Stimulated activated CD4-positive, alpha-beta T cell treated with anti-CD3 and anti-CD28 coated beads, Interleukin-1b, Interleukin-23, amount 100 ng/mL, for 48 hours (primary cell): ENCODE measurements around the gene MCL1.
A peak's percentile ranks its signal among the peaks of the same experiment; 100 is the strongest.
"Not testable (repeated sequence)": the region's sequence is repeated elsewhere in the genome, so short reads cannot be mapped to it uniquely, and the experiment has no call there.

Source experiments
- DNase-seq: peaks from one replicate; pipeline ENCODE4 v3.0.0-alpha.2; 2020

The MCL1 gene

DNA sequence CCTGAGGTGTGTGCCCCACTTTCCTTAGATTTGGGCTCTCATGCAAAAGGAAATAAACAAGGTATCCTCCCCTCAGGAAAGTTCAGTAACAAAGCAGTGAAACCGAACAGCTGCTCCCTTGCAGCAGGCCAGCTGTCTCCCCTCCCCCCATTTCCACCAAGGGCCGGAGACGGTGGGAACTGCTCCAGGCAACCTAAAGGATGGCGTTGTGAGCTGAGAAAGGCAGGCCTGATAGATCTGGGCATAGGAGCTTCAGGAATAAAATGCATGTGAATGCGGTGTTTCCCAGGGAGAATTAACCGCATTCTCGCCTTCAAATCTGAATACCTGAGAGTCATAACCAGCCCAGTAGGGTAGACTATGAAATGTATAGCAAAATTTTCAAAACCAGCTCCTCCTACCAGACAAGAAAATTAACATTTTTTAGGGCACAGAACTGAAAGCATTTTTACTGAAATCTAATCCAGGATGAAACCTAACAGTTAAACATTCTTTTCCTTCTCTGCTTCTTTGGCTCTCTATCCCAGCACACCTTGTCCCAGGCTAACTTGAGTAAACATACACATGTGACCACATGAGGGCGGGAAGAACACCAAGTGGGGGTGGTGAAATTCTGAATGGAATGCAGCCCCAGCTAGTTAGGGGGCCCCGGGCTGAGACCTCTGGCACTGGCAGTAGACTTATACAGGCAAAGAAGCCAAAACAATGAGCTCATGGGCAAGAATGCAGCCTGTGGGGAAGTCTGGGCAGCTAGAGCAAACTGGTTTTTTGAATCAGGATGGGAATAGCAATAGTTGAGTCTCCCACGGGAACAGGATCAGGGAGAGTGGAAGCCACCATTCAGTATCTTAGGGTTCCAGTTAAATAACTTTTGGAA, 11.5 kb downstream of the MCL1 start:
- peak; percentile 63 for DNase-seq

DNA sequence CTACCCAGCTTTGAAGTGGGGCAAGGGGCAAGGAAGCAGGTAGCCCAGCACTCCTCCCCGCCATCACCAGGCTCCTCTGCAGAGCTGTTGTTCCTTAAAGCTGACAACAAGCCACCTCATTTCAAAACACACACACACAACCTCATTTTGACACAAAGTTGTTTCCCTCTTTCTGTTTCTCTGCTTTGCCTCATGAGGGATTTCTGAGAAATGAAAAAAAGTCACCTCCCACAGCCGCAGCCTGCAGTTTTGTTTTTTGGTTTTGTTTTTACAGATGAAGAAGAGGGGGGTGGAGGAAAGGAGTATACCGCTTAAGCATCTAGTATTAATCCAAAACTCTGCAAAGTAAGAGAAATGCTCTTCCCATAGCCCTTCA, 12.1 kb downstream of the MCL1 start:
- peak; percentile 74 for DNase-seq

DNA sequence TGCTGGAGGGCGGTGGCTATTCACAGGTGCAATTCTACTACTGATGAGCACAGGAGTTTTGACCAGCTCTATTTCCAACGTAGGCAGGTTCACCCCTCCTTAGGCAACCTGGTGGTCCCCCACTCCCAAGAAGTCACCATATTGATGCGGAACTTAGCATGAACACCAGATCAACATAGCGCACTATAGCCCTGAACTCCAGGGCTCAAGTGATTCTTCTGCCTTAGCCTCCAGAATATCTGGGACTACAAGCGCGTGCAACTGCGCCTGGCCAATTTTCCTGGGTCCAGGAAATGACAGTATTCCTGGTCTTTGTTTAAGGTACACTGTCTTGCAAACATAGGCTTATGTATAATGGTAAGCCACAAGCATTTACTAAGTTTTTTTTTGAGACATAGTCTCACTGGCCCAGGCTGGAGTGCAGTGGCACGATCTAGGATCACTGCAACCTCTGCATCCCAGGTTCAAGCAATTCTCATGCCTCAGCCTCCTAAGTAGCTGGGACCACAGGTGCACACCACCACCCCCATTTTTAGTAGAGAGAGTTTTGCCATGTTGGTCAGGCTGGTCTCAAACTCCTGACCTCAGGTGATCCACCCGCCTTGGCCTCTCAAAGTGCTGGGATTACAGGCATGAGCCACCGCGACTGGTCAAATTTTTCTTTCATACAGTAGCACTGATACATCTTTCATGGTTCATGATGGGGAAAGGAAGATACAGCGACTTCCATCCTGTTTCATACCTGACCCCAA, 12.6 kb downstream of the MCL1 start:
- DNase-seq: no peak

DNA sequence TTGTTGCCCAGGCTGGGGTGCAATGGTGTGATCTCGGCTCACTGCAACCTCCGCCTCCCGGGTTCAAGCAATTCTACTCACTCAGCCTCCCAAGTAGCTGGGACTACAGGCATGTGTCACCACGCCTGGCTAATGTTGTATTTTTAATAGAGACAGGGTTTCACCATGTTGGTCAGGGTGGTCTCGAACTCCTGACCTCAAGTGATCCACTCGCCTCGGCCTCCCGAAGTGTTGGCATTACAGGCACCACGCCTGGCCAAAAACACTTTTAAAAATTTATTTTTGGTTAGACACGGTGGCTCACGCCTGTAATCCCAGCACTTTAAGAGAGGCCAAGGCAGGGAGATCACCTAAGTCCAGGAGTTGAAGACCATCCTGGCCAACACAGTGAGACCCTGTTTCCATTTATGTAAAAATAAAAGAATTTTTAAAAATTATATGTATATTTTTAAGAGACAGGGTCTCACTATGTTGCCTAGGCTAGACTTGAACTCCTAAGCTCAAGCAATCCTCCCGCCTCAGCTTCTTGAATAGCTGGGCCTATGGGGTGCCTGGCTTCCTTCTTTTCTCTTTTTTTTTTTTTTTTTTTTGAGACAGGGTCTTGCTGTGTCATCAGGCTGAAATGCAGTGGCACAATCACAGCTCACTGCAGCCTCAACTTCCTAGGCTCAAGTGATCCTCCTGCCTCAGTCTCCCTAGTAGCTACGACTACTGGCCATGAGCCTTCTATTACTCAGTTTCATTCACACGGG, 14.0 kb downstream of the MCL1 start:
- not testable (repeated sequence) for DNase-seq

DNA sequence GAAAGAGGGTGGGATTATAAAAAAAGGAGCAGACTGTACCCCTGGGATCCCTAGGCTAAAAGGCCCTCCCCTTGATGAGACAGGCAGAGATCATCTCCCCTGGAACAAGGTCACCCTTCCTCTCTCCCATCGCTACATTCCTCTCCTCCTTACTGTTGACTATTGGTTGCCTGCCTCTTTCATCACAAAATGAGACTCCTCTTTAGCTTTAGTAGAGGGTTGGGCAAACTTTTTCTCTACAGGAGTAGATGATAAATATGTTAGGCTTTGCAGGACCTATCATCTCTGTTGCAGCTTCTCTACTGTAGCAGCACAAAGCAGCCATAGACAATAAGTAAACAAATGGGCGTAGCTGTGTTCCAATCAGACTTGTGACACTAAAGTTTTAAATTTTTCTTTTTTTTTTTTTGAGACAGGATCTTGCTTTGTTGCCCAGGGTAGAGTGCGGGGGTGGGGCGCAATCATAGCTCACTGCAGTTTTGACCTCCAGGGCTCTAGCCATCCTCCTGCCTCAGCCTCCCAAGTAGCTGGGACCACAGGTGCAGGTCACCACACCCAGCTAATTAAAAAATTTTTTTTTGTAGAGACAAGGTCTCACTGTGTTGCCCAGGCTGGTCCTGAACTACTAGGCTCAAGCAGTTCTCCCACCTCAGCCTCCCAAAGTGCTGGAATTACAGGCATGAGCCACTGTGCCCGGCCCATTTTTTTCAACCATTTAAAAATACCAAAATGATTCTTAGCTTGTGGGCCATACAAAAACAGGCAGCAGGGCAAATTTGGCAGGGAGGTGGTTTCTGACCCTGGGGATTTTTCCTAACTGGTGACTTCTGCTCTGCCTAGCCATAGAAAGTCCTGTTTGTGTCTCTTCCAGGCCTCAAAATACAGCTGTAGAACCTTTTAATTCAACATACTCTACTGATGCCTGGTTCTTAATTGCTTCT, 15.1 kb downstream of the MCL1 start:
- no peak for DNase-seq

DNA sequence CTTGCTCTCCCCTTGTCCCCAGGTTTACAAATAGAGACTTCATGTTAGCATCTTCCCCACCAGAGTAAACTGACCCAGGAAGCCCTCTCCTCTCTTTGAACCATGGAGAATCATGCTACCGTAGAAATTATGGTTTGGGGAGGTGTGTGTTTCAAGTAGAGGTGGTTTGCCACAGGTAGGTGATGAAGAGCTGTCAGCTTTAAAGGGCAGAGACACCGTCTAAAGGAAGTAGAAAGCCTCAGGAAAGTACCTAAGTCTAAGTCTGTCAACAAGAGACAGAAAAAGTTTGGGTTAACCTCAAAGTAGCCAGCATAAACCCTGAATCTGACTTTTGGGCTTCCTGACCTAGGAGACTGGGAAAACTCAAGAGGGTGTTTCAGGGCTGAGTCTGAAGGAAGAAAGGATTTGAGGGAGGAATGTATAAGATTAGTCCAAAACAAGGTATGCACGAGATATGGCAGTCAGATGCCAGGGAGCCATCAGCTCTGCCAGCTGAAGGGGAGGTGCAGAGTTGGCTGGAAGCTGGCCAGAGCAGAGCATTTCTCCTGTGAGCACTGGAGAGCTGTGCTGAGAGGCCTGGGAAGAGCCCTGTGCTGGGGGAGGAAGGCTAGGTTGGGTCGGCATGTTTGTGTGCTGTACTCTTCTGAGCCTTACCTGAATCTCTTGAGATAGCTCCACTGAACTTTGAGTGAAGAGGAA, 15.9 kb downstream of the MCL1 start:
- DNase-seq: no peak

DNA sequence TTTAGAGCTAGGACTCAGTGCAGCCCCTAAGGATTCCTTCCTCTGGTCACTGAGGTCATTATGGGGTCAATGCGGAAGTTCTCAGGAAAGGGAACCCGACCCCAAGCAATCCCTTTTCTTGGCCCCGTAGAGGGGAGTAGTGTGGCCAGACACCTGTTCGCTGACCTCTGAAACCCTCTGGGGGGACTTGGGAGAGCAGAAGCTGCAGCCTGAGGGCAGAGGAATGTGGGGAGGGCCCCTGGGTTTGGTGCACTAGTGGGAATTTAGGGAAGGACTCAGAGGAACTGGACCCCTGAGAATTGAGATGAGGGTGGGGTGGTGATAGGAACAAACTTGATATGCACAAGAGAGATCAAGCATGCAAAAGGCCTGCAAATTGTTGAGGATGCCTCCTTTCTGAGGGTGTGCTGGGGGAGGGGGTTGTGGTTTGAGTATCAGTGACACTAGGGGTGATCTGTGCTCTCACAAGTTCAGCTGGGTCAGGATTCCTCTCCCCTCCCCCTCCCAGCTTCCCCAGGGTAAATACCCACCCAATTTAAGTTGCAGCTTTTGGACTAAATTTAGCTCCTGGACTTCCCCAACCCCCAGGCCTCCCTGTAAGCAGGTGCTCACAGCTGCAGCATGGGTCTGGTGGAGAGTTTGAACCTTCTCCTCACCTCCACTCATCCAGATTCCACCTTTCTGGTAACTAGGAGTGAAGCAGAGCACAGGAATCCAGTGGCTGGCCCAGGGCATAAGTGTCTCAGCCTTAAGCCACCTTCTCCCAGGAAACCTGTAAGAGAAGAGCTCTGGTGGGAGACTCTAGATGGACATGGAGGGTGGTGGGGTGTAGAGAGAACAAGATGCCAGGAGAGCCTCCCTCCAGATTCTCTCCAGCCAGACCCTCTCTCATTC, 16.7 kb downstream of the MCL1 start:
- DNase-seq: peak; percentile 89

DNA sequence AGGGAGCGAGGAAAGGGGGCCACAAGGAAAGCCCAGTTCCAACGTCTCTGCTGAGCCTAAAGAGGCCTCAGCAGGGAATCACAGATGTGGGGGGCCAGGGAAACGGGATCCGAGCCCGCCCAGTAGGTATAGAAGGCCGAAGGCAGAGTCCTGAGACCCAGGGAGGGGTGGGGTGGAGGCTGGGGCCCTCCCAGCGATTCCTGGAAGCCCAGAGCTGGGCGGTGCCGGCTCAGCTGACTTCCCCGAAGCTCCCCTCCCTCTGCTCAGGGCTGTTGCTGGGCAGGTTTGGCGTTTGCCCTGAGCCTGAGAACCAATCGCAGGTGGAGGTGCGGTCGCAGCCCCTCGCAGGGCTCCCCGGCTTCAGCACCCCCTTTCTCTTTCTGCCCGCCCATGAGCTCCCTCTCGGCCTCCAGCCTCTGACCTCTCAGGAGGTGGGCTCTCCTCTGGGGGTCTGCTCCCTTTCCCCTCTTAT, 17.4 kb downstream of the MCL1 start:
- DNase-seq: peak; percentile 93

DNA sequence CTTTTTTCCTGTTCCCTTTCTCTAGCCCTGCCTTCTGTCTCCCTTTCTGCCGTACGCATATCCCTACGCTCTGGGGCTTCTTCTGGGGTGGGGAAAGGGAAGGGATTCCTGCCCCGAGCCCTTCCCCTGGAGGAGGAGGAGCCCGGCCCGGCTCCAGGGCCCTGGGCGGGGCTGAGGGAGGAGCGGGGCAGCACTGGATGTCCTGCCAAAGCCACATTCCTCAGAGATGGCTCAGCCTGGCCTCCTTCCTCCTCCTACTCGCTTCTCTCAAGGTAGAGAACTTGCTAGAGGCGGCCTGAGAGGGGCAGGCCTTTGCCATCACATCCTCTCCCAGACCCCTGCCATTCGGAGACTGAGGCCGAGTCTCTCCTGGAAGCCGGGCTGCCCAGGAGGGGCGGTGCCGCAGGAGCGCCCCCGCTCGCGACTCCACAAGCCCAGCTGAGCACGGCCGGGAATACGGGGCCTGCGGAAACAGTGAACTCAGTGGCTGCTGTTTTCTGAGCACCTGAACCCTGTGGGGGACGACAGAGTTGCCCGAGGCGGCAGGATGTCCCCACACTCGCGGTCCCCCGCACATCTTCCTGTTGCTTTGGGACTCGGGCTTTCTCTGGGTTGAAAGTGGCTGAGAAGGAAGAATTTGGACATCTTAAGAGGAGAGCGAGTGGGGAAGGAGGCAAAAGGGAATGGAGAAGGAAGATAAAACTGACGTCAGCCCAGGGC, 18.0 kb downstream of the MCL1 start:
- peak; percentile 72 for DNase-seq

DNA sequence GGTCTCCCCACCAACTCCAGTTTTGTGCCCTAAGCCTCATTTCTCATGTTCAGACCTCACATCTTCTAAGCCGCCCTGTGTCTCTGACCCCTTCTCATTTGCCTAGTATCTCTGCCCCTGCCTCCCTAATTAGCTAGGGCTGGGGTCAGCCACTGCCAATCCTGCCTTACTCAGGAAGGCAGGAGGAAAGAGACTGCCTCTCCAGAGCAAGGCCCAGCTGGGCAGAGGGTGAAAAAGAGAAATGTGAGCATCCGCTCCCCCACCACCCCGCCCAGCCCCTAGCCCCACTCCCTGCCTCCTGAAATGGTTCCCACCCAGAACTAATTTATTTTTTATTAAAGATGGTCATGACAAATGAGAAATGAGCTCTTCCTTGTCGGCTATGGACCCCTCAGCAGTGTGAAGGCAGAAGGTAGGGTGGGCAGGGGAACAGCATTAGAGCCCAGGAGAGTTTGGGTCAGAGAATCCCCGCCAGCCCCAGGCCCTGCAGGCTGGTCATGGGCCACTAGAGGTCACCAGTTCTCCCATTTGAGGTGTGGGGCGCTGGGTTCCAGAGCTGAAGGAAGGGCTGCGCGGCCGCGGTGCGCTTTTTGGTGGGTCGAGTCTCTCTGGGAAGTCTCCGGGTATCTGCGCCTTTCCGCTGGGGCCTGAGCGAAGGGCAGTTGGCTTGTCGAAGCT, 18.7 kb downstream of the MCL1 start:
- peak; percentile 87 for DNase-seq

DNA sequence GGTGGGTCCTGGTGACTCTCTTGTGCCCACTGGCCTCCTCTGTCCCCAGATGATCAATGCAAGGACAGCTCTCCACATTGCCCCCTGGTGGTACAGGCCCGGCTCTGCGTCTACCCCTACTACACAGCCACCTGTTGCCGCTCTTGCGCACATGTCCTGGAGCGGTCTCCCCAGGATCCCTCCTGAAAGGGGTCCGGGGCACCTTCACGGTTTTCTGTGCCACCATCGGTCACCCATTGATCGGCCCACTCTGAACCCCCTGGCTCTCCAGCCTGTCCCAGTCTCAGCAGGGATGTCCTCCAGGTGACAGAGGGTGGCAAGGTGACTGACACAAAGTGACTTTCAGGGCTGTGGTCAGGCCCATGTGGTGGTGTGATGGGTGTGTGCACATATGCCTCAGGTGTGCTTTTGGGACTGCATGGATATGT, 19.4 kb downstream of the MCL1 start:
- DNase-seq: peak; percentile 73

DNA sequence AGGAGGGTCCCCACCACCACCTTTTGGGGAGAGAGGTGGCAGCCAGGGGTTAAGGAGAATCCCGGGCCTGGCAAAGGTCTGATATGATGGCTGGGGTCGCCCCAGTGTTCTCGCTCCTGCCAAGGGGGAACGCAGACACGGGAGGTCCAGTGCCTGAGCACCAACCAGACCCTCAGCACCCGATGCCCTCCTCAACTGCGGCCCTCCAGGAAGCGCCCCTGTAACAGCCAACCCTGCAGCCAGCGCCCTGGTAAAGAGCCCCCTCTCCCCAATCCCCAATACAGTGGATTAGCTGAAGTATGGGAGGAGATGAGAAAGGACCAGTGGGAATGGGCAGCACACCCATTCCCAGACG, 19.8 kb downstream of the MCL1 start:
- DNase-seq: no peak

DNA sequence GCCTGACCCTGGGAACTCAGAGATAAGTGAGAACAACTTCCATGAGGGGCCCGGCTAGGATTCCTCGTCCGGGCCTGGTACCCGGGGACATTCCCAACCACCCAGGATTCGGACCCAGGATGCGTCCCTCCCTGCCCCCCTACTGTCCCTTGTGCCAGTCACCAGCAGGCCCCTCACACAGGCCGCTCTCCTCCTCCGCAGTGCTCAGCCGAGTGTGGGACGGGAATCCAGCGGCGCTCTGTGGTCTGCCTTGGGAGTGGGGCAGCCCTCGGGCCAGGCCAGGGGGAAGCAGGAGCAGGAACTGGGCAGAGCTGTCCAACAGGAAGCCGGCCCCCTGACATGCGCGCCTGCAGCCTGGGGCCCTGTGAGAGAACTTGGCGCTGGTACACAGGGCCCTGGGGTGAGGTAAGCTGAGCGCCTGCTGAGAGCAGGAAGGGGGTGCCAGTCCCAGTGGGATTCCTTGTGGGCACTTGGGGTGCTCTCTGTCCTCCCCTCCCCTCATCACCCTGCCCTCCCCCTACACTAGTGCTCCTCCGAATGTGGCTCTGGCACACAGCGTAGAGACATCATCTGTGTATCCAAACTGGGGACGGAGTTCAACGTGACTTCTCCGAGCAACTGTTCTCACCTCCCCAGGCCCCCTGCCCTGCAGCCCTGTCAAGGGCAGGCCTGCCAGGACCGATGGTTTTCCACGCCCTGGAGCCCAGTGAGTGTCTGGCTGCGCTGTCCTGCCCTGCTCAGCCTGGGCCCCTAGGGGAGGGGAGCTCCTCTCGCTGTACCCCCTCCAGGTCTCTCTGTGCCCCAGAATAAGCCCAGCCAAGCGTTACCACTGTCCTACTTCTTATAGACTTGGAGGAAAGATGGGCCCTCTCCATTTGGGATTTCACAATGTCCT, 20.4 kb downstream of the MCL1 start:
- DNase-seq: no peak

DNA sequence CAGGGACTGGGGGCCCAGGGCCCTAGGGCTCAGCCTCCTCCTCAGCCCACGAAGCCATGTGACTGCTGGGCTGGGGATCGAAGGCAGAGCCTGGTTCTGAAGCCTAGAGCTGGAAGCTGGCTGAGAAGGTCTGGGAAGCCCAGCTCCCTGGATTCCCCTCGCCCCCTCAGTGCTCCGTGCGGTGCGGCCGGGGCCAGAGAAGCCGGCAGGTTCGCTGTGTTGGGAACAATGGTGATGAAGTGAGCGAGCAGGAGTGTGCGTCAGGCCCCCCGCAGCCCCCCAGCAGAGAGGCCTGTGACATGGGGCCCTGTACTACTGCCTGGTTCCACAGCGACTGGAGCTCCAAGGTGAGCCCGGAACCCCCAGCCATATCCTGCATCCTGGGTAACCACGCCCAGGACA, 21.1 kb downstream of the MCL1 start:
- DNase-seq: no peak

DNA sequence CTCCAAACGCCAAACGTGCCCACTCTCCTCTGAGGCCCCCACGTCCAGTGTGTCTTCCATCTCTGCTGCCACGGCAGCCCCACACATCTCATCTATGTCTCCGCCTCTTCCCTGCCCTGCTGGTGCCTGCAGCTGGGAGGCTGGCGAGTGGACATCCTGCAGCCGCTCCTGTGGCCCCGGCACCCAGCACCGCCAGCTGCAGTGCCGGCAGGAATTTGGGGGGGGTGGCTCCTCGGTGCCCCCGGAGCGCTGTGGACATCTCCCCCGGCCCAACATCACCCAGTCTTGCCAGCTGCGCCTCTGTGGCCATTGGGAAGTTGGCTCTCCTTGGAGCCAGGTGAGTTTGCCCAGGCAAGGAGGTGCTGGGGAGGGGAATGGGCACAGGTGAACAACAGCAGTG, 21.6 kb downstream of the MCL1 start:
- DNase-seq: no peak

DNA sequence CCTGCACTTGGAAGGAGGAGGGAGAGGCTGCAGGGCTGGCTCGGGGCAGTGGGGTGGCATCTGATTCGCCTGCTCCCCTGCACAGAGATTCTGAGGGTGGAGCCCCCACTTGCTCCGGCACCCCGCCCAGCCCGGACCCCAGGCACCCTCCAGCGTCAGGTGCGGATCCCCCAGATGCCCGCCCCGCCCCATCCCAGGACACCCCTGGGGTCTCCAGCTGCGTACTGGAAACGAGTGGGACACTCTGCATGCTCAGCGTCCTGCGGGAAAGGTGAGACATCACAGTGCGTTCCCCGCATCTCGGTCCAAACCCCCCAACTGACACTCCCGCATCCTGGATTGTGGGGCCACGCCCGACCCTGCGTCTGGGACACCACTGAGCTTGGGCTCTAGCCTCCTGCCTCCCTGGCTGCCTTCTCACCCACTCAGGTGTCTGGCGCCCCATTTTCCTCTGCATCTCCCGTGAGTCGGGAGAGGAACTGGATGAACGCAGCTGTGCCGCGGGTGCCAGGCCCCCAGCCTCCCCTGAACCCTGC, 22.3 kb downstream of the MCL1 start:
- no peak for DNase-seq

DNA sequence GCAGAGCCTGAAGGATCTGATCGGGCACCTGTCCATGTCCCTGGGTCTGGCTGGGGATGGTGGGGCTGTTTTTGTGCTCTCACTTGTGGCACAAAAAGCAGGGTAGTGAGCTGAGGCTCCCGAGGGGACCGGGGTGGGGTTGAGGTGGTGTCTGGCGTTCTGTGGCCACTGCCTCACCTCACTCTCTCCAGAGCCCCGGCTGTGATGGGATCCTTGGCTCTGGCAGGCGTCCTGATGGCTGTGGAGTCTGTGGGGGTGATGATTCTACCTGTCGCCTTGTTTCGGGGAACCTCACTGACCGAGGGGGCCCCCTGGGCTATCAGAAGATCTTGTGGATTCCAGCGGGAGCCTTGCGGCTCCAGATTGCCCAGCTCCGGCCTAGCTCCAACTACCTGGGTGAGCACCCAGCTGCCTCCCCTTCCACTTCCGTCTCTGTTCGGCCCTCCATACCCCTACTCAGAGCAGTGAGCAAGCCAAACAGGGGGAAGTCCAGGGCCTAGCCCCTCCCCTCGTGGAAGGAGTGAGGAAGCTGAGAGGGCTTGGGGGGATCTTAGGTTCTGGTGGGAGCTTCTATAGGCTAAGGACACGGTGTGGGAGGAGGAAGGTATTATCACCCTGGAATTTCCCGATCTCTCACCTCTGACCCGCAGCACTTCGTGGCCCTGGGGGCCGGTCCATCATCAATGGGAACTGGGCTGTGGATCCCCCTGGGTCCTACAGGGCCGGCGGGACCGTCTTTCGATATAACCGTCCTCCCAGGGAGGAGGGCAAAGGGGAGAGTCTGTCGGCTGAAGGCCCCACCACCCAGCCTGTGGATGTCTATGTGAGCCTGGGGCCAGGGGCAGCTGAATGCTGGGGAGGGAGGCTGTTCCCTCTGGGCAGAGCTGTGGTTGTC, 23.2 kb downstream of the MCL1 start:
- DNase-seq: no peak
